HEK293 (cell line): Measurements from ENCODE around the gene RDH16.

Source experiments
- CTCF ChIA-PET: fragments of 350-600 bp; formaldehyde crosslinking; extraction: SDS; loops from one replicate; lab custom pipeline; 2021; ENCODE audit warnings: antibody characterized with exemption; lab: Yijun Ruan, JAX
- POLR2A ChIA-PET: fragments of 300-600 bp; formaldehyde crosslinking; extraction: SDS; loops from one replicate; lab custom pipeline; 2020; ENCODE audit warnings: antibody characterized with exemption, inconsistent platforms; lab: Yijun Ruan, JAX
- H3K27ac ChIP-seq: fragments of 200-500 bp; sonication (Bioruptor generic); 2 replicates; pipeline ENCODE4 v1.5.1; 2014; ENCODE audit warnings: low read depth, low read length, control low read depth, inconsistent platforms; ENCODE audit errors: extremely low read depth
- H3K36me3 ChIP-seq, 2 experiments: fragments of 200-500 bp in 1 of 2; sonication (Bioruptor generic) in 1 of 2; 1 replicate in 1 of 2; 2 replicates in 1 of 2; pipeline ENCODE4 v1.5.1; 2014 to 2017; ENCODE audit warnings: inconsistent platforms in 2 of 2, low read length in 2 of 2; ENCODE audit not compliant: control insufficient read depth in 2 of 2, insufficient read depth in 1 of 2
- H3K4me1 ChIP-seq: fragments of 200-500 bp; sonication (Bioruptor generic); 2 replicates; pipeline ENCODE4 v1.5.1; 2014; ENCODE audit warnings: mild to moderate bottlenecking, low read length, inconsistent platforms; ENCODE audit not compliant: control insufficient read depth, insufficient read depth
- H3K4me3 ChIP-seq: 2 replicates; pipeline ENCODE4 v1.5.1; 2011; ENCODE audit warnings: low read depth, mild to moderate bottlenecking, control low read depth, low read length, moderate library complexity
- H3K9me3 ChIP-seq: fragments of 200-500 bp; sonication (Bioruptor generic); 2 replicates; pipeline ENCODE4 v1.5.1; 2014; ENCODE audit warnings: low read depth, low read length, inconsistent platforms; ENCODE audit not compliant: control insufficient read depth, insufficient read depth
- HIC1 ChIP-seq: fragments of 450-650 bp; formaldehyde crosslinking; IDR thresholded peaks from 2 replicates; pipeline ENCODE4 v1.5.1; 2016; ENCODE audit warnings: missing biosample characterization, missing genetic modification characterization
- REPIN1 ChIP-seq: fragments of 450-650 bp; formaldehyde crosslinking; IDR thresholded peaks from 2 replicates; pipeline ENCODE4 v1.5.1; 2017; ENCODE audit warnings: missing biosample characterization, missing genetic modification characterization, low read depth
- SP7 ChIP-seq: fragments of 450-650 bp; formaldehyde crosslinking; IDR thresholded peaks from 2 replicates; pipeline ENCODE4 v1.5.1; 2016; ENCODE audit warnings: missing biosample characterization, missing genetic modification characterization
- ZNF16 ChIP-seq: fragments of 450-650 bp; formaldehyde crosslinking; IDR thresholded peaks from 2 replicates; pipeline ENCODE4 v1.5.1; 2016; ENCODE audit warnings: low read depth, missing biosample characterization, missing genetic modification characterization
- ZNF18 ChIP-seq: fragments of 450-650 bp; formaldehyde crosslinking; IDR thresholded peaks from 2 replicates; pipeline ENCODE4 v1.5.1; 2016; ENCODE audit warnings: missing biosample characterization, missing genetic modification characterization
- ZNF2 ChIP-seq: fragments of 450-650 bp; formaldehyde crosslinking; IDR thresholded peaks from 2 replicates; pipeline ENCODE4 v1.5.1; 2016; ENCODE audit warnings: missing biosample characterization, missing genetic modification characterization
- ZNF223 ChIP-seq: fragments of 450-650 bp; formaldehyde crosslinking; IDR thresholded peaks from 2 replicates; pipeline ENCODE4 v1.5.1; 2016; ENCODE audit warnings: missing biosample characterization, missing genetic modification characterization
- ZNF394 ChIP-seq: fragments of 450-650 bp; formaldehyde crosslinking; IDR thresholded peaks from 2 replicates; pipeline ENCODE4 v1.5.1; 2016; ENCODE audit warnings: missing biosample characterization, missing genetic modification characterization, mild to moderate bottlenecking, moderate library complexity, borderline replicate concordance
- ZNF433 ChIP-seq: fragments of 450-650 bp; formaldehyde crosslinking; IDR thresholded peaks from 2 replicates; pipeline ENCODE4 v1.5.1; 2016; ENCODE audit warnings: missing biosample characterization, missing genetic modification characterization, low read depth
- ZNF449 ChIP-seq: fragments of 450-650 bp; formaldehyde crosslinking; IDR thresholded peaks from 2 replicates; pipeline ENCODE4 v1.5.1; 2017; ENCODE audit warnings: missing biosample characterization, mild to moderate bottlenecking, missing genetic modification characterization, moderate library complexity
- ZNF791 ChIP-seq: fragments of 450-650 bp; formaldehyde crosslinking; IDR thresholded peaks from 2 replicates; pipeline ENCODE4 v1.5.1; 2016; ENCODE audit warnings: missing biosample characterization, missing genetic modification characterization
- ZSCAN16 ChIP-seq: fragments of 450-650 bp; formaldehyde crosslinking; IDR thresholded peaks from 2 replicates; pipeline ENCODE4 v1.5.1; 2016; ENCODE audit warnings: missing biosample characterization, missing genetic modification characterization
- ZSCAN18 ChIP-seq: fragments of 450-650 bp; formaldehyde crosslinking; IDR thresholded peaks from 2 replicates; pipeline ENCODE4 v1.5.1; 2016; ENCODE audit warnings: missing biosample characterization, missing genetic modification characterization
- TF ChIP-seq, protein P1 (sequence below): fragments of 450-650 bp; formaldehyde crosslinking; IDR thresholded peaks from 2 replicates; pipeline ENCODE4 v1.5.0; 2017; ENCODE audit warnings: missing biosample characterization, missing genetic modification characterization, borderline replicate concordance
- TF ChIP-seq, protein P2 (sequence below): fragments of 450-650 bp; formaldehyde crosslinking; IDR thresholded peaks from 2 replicates; pipeline ENCODE4 v1.5.1; 2016; ENCODE audit warnings: missing biosample characterization, missing genetic modification characterization

Gene RDH16

DNA sequence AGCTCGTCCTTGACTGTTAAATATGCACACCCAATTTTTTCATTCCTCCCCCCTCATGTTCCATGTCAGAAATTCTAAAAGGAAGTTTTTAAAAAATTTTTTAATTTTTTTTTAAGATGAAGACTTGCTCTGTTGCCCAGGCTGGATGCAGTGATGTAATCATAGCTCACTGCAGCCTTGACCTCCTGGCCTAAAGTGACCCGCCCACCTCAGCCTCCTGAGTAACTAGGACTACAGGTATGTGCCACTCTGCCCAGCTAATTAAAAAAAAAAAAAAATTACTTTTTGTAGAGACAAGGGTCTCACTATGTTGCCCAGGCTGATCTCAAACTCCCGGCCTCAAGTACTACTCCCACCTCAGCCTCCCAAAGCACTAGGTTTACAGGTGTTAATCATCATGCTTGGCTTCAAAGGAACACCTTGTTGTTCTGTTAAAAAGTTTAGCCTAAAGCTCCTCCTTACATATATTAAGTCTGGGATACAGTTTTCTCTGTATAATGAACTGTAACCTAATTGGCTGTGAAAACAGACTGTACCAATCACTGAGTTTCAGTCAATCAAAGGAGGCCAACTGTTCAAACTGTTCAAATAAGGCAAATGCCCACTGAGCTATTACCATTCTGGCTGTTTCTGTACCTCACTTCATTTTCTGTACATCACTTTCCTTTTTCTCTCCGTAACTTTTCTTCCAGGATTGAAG lies 41.0 kb downstream of the RDH16 start:
- TF ChIP-seq, protein P1, sequence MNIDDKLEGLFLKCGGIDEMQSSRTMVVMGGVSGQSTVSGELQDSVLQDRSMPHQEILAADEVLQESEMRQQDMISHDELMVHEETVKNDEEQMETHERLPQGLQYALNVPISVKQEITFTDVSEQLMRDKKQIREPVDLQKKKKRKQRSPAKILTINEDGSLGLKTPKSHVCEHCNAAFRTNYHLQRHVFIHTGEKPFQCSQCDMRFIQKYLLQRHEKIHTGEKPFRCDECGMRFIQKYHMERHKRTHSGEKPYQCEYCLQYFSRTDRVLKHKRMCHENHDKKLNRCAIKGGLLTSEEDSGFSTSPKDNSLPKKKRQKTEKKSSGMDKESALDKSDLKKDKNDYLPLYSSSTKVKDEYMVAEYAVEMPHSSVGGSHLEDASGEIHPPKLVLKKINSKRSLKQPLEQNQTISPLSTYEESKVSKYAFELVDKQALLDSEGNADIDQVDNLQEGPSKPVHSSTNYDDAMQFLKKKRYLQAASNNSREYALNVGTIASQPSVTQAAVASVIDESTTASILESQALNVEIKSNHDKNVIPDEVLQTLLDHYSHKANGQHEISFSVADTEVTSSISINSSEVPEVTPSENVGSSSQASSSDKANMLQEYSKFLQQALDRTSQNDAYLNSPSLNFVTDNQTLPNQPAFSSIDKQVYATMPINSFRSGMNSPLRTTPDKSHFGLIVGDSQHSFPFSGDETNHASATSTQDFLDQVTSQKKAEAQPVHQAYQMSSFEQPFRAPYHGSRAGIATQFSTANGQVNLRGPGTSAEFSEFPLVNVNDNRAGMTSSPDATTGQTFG (tag by site-specific recombination): no peak
- TF ChIP-seq SP7 (tag by site-specific recombination): no peak
- no peak for TF ChIP-seq ZNF433
- TF ChIP-seq ZNF18 (tag by site-specific recombination): no peak
- TF ChIP-seq ZSCAN16 (tag by site-specific recombination): no peak
- no peak for TF ChIP-seq ZNF223 (tag by site-specific recombination)
- TF ChIP-seq ZSCAN18 (tag by site-specific recombination): no peak
- no peak for TF ChIP-seq ZNF449
- no peak for TF ChIP-seq ZNF791
- TF ChIP-seq ZNF2 (tag by site-specific recombination): no peak
- no peak for TF ChIP-seq HIC1 (tag by site-specific recombination)
- TF ChIP-seq, protein P2, sequence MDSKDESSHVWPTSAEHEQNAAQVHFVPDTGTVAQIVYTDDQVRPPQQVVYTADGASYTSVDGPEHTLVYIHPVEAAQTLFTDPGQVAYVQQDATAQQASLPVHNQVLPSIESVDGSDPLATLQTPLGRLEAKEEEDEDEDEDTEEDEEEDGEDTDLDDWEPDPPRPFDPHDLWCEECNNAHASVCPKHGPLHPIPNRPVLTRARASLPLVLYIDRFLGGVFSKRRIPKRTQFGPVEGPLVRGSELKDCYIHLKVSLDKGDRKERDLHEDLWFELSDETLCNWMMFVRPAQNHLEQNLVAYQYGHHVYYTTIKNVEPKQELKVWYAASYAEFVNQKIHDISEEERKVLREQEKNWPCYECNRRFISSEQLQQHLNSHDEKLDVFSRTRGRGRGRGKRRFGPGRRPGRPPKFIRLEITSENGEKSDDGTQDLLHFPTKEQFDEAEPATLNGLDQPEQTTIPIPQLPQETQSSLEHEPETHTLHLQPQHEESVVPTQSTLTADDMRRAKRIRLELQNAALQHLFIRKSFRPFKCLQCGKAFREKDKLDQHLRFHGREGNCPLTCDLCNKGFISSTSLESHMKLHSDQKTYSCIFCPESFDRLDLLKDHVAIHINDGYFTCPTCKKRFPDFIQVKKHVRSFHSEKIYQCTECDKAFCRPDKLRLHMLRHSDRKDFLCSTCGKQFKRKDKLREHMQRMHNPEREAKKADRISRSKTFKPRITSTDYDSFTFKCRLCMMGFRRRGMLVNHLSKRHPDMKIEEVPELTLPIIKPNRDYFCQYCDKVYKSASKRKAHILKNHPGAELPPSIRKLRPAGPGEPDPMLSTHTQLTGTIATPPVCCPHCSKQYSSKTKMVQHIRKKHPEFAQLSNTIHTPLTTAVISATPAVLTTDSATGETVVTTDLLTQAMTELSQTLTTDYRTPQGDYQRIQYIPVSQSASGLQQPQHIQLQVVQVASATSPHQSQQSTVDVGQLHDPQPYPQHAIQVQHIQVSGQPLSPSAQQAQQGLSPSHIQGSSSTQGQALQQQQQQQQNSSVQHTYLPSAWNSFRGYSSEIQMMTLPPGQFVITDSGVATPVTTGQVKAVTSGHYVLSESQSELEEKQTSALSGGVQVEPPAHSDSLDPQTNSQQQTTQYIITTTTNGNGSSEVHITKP (tag by site-specific recombination): no peak
- no peak for TF ChIP-seq ZNF16 (tag by site-specific recombination)
- TF ChIP-seq ZNF394 (tag by site-specific recombination): no peak
- no peak for TF ChIP-seq REPIN1 (tag by site-specific recombination)
- POLR2A ChIA-PET: no interaction called here
- Histone ChIP-seq H3K4me3 (no peak overlapping the region), H3K9me3 (no peaks in the 10 kb centered on the region), H3K27ac (no peak overlapping the region), H3K4me1 (no peaks in the 10 kb centered on the region), H3K36me3 (no peaks in the 10 kb centered on the region)
- CTCF ChIA-PET: no interaction called here
